Umbilical cord (tissue), 2 donors: Measurements from ENCODE around the gene SRP72. TPM values are rescaled to one million over a fixed set of nuclear protein-coding genes. Genes with fewer than 3 reads are reported as not detected.

Source experiments
- DNase-seq: peaks from one replicate; pipeline ENCODE4 v3.0.0-alpha.2; 2015; ENCODE audit warnings: low spot score
- total RNA-seq: library from RNA; depleted of rRNA; stranded (reverse); fragments of >200 nt; gene quantifications from one replicate; pipeline ENCODE4 v1.2.3, GENCODE V29; 2014; ENCODE audit warnings: low replicate concordance; ENCODE audit not compliant: insufficient read depth

Gene SRP72
- total RNA-seq, 1 donor from 2014 or later: 79.2 TPM

DNA sequence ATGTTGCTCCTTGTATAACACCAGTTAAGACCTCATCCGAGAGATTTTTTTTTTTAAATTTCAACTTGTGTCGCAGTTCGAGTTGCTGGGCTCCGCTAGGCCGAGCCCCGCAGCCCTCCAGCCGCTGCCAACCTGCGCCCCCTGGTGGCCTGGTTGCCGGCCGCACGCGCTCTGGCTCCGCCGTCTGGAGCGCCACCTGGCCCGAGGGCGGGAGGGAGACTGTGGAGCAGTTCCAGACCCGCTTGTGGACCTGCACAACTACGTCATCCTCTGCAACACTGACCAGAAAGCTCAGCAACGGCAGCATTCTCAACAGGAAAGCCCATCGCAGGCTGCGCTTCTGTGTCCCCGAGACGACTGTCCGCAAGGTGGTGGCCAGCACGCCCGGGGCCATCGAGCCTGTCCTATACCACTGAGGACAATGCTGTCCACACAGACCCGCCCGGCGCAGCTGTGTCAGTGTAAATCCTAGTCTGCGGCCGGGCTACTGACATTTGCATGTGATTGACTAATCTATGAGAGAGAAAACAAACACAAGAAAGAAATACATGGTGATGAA, 77.2 kb downstream of the SRP72 start:
- DNase-seq: peak; percentile 71

DNA sequence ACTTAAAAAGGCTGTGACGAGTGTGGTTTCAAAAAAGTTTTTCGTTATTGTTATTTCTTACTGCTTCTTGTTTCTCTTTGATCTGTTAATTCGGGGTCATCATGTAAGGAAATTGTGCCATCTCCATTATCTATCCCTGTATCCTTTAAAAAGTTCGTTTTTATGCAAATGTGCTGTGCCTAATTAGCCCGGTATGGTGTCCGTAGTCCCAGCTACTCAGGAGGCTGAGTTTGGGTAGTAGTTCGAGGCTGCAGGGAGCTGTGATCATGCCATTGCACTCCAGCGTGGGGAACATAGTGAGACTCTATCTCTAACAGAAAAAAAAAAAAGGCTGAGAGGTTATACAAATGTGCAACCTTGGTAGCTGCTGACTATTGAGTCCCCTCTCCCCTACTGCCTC, 83.2 kb downstream of the SRP72 start:
- no peak for DNase-seq

DNA sequence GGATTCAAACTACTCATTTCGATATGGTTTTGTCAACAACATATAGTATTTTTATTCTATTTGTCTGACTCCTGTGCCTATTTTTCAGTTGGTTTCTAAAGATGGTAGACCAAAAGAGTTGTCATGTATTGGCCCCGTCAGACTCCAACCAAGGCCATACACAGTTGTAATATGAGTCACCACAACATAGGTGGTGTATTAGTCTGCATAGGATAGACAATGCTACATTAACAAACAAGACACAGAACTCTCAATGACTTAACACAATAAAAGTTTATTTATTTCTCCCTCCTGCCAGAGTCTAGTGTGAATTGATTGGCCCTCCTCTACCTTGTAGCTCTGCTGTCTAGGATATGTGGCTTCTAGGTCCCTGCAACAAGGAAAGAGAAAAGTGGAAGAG, 84.1 kb downstream of the SRP72 start:
- no peak for DNase-seq

DNA sequence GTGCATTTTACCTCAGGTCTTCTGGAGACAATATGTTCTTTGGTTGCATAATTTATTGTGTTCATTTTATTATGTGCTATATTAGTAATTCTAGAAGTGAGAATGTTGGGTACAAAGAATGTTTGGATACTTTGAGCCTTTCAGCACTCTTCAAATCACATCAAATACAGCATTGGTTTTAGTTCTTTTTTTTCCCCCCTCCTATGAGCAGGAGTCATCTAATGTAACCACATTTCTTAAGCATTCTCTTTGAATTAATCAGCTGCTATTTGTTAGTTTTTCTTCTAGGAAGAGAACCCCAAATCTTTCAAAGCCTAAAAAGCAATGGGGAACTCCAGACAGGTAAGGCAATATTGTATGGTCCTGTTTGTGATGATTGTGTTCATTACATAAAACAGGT, 84.9 kb downstream of the SRP72 start:
- no peak for DNase-seq

Other genes with a start within 250 kb of the SRP72 start
- gene AASDH, start 80.1 kb upstream of the SRP72 start, total RNA-seq: 54.4 TPM
- gene PPAT, start 32.0 kb upstream of the SRP72 start, total RNA-seq: 17.1 TPM
- 12.0 TPM for gene PAICS, start 31.4 kb upstream of the SRP72 start, total RNA-seq
- 1.7 TPM for gene ARL9, start 38.2 kb downstream of the SRP72 start, total RNA-seq
- gene HOPX, start 213.7 kb downstream of the SRP72 start, total RNA-seq: 103 TPM